Superior temporal gyrus (tissue), 1 donor: ENCODE data around the gene ARHGAP24.
"Not testable (repeated sequence)": the region's sequence is repeated elsewhere in the genome, so short reads cannot be mapped to it uniquely, and the experiment has no call there.

Experiments used
- DNase-seq: peaks from one replicate; pipeline ENCODE4 v3.0.0-alpha.2; 2016; ENCODE audit errors: extremely low spot score

ARHGAP24 gene

DNA sequence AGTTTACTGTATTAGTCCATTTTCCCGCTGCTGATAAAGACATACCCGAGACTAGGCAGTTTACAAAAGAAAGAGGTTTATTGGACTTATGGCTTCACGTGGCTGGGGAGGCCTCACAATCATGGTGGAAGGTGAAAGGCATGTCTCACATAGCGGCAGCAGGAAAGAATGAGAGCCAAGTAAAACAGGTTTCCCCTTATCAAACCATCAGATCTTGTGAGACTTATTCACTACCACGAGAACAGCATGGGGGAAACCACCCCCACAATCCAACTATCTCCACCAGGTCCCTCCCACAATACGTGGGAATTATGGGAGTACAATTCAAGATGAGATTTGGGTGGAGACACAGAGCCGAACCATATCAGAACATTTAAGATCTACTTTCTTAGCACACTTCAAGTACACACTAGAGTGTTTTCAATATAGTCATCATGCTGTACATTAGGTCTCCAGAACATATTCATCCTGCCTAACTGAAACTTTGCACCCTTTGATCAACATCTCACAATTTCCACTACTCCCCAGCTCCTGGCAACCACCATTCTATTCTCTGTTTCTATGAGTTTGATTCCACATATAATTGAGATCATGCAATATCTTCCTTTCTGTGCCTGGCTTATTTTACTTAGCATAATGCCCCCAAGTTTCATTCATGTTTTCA, 341.0 kb downstream of the ARHGAP24 start:
- no peak for DNase-seq

DNA sequence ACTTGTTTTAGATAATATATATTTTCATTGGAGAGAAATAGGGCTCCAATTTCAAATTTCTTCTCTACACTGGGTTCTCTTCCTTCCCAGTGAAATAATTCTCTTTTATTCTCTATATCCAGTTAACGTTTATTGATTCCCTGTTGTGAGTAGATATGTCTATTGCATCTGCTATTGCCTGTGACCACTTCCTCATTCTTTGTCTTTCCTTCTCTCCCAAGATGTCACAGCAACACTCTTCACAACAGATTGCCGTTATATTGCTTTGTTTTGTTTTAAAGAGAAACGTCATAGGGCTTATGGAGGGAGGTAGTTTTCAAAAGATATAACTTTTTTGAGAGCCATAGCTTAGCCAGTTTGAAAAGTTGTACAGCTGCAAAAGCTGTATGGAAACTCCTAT, 343.8 kb downstream of the ARHGAP24 start:
- no peak for DNase-seq

GRCh38 chr4:85820101-85820500, 345.2 kb downstream of the ARHGAP24 start:
- not testable (repeated sequence) for DNase-seq

DNA sequence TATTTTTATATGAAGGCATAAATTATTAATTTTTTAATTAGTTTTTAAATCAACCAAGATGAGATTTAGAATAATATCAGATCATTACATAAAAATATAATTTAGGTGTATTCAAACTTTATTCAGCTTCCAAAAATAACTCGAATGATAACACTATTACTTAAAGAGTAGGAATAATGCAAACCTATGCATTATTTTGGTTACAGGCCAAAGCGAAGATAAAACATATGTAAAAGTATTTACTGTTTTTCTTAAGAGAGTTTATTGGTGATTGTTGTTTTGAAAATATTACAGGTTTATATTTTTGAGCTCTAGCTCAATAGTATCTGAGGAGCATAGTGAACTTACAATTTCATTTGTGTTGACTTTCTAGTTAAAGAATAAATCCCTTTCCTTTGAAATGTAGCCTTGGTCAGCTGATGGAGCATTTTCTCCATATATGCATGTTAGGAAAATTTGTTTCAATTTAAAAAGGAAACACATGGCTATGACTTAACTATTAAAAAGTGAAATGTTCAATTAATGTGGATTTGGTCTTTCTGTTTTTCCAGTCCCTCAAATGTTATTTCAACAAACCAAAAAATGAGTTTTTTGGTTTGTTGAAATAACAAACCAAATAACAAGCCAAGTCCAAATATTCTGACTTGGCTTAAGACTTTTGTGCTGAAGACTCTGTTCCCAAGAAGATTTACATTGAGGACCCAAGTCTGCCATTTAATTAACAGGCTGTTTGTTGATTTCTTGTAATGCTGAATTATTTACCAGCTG, 346.9 kb downstream of the ARHGAP24 start:
- DNase-seq, result no peak

DNA sequence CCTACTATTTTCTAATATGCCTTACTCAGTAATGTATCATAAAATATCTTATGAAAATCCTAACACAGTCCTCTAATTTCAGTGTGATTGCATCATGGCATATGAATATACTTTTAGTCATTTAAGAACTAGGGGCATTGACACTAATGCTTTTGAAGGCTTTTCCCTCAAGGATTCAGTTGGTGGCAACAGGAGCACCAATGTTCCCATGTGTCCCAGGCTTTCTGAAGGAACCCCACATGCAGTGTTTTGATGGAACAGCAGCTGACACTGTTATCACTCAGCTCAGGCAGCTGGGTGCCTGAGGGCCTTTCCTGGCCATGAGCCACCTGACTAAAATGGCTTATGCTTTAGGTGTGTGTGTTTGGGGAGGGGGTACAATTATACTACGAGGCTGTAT, 348.3 kb downstream of the ARHGAP24 start:
- DNase-seq, result no peak

GRCh38 chr4:85824166-85824945, 349.4 kb downstream of the ARHGAP24 start:
- DNase-seq, result no peak

- DNase-seq, result no peak
These were observed 351.2 kb downstream of the ARHGAP24 start for GRCh38 chr4:85826060-85826678.

- DNase-seq, result no peak
These were observed 353.3 kb downstream of the ARHGAP24 start for GRCh38 chr4:85828027-85828890.

- DNase-seq, result no peak
These were observed 354.5 kb downstream of the ARHGAP24 start for GRCh38 chr4:85829276-85830051.

- no peak for DNase-seq
These were observed 356.7 kb downstream of the ARHGAP24 start for GRCh38 chr4:85831647-85832046.

DNA sequence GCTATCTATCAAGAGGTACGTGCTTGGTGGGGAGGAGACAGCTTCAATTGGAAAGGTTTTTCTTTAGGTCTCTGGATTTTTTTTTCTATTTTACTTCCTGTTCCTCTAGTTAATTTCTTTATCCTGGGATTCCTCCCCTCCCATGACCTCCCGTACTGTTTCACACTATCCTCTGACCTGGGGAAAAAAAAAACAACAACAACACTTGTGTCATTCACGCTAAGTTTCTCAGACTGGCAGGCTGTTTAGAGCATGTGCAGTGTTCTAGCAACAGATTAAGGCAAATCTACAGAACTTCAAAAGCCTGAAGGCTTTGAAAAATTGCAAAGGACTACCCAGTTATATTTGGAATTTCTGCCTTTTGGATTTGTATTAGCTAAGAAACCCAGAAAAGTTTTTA, 358.4 kb downstream of the ARHGAP24 start:
- no peak for DNase-seq

- no peak for DNase-seq
These were observed 360.0 kb downstream of the ARHGAP24 start for GRCh38 chr4:85834934-85835333.

DNA sequence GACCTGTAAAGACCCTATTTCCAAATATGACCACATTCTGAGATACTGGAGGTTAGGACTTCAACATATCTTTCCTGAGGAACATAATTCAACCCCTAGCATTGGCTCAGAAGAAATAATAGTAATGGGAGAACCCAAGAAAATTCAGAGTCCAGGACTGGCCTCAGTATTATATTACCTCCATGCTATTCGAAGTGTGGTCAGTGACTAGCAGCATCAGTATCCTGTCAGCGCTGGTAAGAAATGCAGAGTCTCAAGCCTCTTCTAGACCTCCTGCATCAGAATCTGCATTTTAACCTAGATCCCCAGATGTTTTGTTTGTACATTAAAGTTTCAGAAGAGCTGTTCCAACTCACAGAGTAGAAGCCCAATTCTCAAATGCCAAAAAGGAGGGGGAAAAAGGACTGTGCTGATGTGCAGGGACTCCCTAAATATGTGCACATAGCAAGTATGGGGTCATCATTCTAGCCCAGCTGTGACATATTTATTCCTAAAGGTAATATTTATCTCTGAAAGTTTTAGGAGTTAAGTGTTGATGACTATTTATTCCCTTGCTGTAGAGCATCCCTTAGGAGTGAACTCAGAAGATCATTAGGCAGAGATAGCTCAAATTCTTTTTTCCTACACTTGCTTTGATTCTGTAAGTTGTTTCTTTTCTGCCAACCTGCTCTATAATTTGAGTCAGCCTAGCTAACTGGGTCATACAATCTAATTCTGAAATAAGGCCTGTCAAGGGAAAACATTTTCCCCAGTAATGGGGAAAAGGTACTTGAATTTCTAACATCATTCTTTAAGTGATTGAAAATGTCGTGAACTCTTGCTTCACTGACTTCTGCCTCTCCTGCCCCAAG, 361.9 kb downstream of the ARHGAP24 start:
- no peak for DNase-seq

DNA sequence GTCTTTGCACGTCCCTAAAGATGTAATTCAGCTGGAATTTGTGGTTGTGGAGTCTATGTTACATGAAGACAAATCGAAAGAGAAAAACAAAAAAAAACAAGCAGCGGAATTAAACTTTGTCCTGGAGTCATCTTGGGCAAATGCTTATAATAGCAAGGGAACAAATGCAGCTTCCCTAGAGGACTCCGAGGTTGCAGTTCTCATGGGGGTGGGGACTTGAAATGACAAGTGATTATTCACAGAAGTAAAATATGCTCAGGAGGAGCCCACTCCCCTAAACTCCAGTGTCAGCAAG, 362.4 kb downstream of the ARHGAP24 start:
- no peak for DNase-seq

GRCh38 chr4:85839981-85840451, 365.1 kb downstream of the ARHGAP24 start:
- DNase-seq, result not testable (repeated sequence)

- peak; percentile 83 for DNase-seq
These were observed 367.6 kb downstream of the ARHGAP24 start for GRCh38 chr4:85842540-85842939.

GRCh38 chr4:85853740-85854139, 378.8 kb downstream of the ARHGAP24 start:
- DNase-seq, result not testable (repeated sequence)

DNA sequence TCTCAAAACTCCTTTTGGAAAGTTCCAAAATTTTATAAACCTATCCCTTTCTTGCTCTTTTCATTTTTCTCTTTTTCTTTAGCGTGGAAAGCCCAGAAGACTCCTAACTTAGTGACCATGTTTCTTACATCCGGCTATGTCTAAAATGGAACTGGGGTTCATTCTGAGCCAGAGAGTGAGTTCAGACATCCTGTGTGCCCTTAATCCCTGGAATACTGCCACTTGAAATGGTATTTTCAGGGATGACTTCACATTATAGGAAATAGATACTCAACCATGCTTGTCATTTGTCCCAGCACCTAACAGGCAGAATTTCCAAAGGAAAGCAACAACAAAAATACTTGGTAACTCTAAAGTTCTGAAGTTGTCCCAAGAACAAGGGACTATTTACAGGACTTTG, 379.6 kb downstream of the ARHGAP24 start:
- no peak for DNase-seq

DNA sequence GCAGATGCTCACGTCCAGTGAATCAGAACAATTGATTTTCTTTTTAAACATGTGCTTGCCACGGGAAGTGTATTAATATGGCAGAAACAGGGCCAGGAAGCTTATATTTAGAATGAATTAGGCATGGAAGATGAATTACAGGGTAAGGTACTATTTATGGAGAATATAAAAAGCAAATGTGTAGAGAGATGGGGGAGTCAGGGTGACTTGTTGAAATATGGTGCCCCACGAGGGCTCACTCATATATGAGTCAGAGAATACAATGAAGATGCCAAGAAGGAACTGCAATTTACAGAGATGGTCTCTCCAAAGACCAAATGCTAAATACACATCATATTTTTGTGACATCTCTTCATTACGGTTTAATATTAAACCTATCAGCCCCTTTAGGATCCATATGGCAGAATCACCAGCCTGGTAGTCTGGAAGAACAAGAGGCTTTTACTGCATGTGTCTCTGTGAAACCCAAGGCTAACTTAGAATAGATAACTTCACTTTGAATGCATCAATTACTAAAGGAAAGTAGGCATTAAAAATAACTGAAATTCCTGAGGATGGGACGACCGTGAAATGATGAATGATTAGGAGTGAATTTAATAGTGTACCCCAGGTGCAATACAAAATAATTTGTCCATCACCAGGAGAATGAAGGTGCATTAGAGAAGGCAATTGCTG, 385.3 kb downstream of the ARHGAP24 start:
- no peak for DNase-seq
